ENCODE data around the gene NEURL1. TPM values are rescaled to one million over a fixed set of nuclear protein-coding genes. Genes with fewer than 3 reads are reported as not detected.
A peak's percentile ranks its signal among the peaks of the same experiment; 100 is the strongest.
"Not testable (repeated sequence)": the region's sequence is repeated elsewhere in the genome, so short reads cannot be mapped to it uniquely, and the experiment has no call there.

The NEURL1 gene
- total RNA-seq, 1 donor from 2014 or later, result 0.05 TPM

DNA sequence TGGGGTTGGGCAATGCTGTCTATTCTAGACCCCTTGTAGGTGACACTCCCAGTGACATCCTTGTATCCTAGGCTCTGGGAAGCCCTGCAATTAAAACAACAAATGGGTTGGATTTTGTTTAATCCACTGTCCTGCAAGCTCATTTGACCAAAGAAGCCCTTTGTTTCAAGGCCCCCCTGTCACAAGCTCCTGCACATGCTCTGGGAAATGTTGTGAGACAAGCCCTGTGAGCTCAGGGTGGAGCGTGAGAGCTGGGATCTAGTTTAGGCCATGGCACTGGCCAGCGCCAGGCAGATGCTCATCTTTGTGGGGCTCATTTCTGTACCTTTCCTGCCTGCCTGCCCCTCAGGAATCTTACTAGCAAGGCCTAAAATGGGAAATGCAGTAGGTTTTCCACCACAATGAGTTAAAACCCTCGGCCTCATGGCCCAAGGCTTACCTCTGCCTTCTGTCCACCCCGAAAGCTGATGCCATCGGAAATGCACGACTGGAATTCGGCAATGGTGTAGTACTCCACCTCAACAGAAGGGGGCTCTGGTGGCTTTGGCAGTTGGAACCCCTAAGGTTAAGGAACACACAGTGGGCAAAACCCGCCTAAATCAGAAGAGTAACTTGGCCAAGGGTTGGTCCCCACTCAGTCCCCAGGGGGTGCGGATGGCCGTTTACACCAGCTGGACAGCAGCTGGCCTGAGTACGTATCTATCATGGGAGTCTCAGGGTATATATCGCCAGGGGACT, 112.0 kb downstream of the NEURL1 start:
- intact Hi-C loops (cut with DNase I), result loop anchor here (1.0 kb wide), 1 partner anchor 81 kb away; no protein-coding TSS in a partner anchor
- DNase-seq (ENCODE audit: missing footprints), result no peak
- ATAC-seq, result peak; percentile 56

DNA sequence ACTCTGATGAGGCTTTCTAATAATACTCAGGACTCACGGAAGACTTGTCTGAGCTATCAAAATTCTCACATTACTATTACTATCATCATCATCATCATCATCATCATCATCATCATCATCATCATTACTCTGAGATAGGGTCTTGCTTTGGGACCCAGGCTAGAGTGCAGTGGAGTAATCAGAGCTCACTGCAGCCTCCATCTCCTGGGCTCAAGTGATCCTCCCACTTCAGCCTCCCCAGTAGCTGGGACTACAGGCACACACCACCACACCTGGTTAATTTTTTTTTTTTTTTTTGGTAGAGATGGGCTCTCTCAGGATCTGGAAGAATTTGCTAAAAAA, 112.6 kb downstream of the NEURL1 start:
- ATAC-seq; intact Hi-C loops (cut with DNase I): not testable (repeated sequence)

DNA sequence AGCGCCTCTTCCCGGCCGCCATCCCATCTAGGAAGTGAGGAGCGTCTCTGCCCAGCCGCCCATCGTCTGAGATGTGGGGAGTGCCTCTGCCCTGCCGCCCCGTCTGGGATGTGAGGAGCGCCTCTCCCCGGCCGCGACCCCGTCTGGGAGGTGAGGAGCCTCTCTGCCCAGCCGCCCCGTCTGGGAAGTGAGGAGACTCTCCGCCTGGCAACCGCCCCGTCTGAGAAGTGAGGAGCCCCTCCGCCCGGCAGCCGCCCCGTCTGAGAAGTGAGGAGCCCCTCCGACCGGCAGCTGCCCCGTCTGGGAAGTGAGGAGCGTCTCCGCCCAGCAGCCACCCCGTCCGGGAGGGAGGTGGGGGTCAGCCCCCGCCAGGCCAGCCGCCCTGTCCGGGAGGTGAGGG, 113.5 kb downstream of the NEURL1 start:
- ATAC-seq; intact Hi-C loops (cut with DNase I); DNase-seq (ENCODE audit: missing footprints): not testable (repeated sequence)

More for the DNA sequence above, 112.6 kb downstream of the NEURL1 start:
- not testable (repeated sequence) for DNase-seq (ENCODE audit: missing footprints)

DNA sequence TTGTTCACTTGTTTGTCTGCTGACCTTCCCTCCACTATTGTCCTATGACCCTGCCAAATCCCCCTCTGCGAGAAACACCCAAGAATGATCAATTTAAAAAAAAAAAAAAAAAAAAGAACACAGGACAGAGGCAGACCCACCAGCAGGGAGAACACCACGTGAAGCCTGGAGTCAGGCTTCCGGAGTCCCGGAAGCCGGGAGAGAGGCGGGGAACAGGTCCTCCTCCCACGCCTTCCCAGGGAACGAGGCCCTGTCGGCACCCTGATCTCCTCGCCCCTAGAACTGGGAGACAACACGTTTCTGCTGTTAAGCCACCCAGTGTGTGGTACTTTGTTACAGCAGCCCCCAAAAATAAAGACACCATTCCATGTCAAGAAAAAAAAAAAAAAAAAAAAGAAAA, 114.6 kb downstream of the NEURL1 start:
- DNase-seq (ENCODE audit: missing footprints); intact Hi-C loops (cut with DNase I); ATAC-seq: not testable (repeated sequence)

DNA sequence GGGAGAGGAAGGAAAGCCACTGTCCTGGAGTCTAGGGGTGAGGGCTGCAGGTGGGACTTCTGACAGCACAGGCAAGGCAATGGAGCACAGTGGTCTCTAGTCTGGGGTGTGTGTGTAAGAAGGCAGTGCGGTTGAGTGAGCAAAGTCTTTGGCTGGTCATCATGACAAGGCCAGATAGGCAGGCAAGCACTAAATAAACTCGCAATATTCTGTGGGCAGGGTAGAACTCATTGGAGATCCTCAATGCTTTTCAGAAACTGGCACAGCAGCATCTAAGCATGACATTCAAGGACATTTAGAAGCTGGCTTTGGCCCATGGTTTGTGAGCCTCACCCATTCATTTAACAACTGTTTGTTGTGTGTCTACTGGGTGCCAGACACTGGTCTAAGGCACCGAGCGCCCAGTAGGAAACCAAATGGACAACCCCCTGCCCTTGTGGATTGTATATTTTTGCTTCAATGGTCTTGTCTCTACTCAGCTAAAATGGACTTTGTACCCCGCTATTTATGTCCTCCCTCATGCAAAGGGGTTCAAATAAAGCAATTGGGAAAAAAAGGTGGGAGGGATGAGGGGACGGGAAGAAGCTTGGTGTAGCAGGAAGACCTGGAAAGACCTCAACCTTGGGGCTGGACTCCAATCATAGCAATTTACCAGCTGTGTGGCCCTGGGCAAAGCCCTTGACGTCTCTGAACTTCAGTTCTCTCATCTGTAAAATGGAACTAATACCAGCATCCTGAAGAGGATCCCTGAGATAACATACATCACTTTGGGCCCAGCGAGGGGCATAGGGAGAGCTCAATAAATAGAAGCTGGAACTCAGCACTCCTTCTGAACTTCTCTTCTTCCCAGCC, 116.0 kb downstream of the NEURL1 start:
- DNase-seq (ENCODE audit: missing footprints) (no peak), ATAC-seq (no peak)
- intact Hi-C loops (cut with DNase I), result no loop called here

DNA sequence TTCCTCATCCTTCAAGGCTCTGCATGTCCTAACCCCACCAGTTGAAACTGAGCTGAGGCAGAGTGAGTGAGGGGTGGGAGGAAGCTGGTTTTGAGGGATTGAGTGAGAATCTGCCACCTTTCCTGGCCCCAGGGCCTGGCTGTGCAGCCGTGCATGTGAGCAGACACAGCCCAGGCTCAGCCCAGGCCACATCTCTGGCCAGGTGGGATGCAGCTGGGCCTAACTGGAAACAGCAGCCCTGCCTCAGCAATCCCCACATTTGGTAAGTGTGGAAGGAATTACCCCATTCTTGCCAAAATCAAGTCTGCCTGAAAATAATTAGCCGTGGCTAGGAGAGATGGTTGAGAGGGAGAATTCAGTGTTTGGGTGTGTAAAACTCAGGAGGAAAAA, 116.6 kb downstream of the NEURL1 start:
- intact Hi-C loops (cut with DNase I), result no loop called here
- no peak for DNase-seq (ENCODE audit: missing footprints)
- no peak for ATAC-seq

DNA sequence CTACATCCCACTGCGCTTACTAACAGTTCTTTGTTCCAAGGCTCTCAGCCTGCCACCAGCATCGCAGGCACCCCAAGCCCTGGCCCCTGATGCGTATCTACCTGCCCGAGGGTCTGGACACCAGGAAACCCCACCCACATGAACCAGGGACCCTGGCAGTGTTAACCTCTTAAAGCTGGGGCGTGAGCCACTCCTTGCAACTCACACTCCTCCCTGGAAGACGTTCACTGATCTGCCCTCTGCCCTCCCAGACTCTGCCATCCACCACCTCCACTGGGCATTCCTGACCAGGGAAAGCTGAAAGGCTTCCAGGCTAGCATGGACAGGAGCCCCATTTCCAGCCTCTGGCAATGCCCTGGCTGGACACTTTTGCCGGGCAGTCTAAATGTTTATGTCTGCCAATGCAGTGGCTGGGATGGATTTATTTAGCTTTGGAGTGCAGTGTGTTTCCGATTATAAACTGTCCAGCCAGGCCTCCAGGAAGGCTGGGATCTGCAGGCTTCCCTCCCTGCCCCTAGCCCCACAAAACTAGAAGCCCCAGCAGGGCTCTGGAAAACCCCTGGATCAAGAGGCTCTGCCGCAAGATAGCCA, 117.5 kb downstream of the NEURL1 start:
- DNase-seq (ENCODE audit: missing footprints) (no peak), ATAC-seq (no peak)
- intact Hi-C loops (cut with DNase I), result no loop called here

DNA sequence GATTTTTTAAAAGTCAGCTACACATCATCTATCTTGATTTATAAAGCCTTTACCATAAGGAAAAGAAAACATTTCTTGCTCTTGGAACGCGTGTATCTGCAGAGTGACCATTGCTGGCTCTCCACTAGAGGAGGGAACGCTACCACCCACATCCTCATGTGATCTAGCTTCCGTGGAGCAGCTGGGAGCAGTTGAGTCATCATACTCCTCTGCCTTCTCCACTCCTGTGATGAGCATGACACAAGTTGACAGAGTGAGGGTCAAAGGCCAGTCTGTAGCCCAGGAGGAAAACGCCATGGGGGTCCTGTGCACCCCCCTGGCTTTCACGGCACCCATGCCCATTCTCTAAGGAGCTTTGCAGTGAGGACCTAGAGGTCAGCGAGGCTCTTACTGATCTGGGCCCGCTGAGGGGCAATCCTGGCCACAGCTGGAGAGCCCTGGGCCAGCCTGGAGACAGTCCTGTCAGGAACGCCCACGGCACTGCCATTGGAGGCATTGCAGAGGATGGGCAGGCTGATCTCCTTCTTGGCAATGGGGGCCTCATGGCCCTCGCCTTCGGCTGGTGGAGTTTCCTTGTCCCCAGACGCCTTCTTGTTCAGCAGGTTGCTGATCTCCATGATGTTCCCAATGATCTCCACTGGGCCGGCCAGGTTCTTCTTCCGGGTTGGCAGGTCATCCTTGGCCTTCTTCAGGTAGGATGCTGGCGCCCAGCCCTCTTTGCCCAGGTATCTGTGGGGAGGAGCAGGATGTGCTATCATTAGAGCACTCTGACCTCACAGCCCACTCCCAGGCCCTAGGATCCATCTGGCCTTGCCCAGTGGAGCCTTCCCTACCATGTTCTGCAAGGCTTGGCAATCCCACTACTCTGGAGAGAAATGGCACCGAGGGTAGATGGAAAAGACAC, 119.2 kb downstream of the NEURL1 start:
- no peak for DNase-seq (ENCODE audit: missing footprints)
- ATAC-seq, result no peak

DNA sequence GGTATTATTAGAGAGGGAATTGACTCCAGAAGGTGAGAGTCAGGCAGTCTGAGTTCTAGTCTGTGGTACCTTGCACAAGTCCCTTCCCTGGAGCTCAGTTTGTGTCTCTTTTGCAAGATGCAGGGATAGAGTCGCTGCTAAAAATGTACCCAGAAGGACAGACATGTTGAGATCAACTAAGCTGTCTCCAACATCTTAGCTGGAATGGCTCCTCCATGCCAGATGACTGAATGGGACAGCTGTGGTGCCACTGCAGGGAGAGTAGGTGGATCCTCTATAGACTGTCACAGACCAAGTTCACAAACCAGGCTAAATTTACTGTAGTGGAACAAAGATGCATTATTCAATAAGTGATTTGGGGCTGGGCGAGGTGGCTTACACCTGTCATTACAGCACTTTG, 120.1 kb downstream of the NEURL1 start:
- intact Hi-C loops (cut with DNase I), result no loop called here
- no peak for ATAC-seq
- no peak for DNase-seq (ENCODE audit: missing footprints)

More for the DNA sequence above, 119.2 kb downstream of the NEURL1 start:
- intact Hi-C loops (cut with DNase I), result no loop called here

DNA sequence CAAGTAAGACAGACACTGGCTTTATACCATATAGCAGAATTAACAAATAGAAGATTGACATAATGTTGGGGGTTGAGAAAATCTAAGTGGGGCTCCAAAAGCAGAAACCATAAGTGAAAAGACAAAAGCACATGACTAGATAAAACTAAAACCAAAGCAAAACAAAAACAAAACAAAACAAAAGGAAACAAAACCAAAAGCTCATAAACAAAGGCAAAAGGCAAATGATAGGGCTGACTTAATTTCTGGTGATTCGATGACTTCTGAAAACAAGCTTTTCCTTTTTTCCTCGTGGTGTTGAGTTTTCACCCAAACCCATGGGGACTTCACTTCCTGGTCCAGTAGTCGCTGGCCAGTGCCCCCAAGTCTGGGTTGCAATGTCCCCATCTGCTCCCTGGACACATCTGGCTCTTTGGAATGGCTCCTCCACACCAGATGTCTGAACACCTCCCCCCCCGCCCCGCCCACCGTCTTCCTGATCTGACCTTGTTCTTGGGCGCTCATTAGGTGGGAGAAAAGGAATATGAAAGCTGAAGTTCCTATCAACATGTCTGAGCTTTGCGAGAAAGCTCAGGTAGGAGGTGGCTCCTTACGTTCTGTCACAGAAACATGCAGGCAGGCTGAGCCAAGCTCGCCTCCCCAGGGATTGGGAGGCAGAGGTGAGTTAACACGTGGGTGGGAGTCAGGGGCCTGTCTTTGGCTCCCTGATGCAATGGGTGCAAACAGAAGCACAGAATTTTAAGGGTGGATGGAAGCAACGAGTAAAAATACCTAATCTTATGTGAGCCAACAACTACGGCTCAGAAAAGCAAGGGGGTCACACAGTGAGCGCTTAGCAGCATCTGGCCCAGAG, 121.0 kb downstream of the NEURL1 start:
- ATAC-seq (no peak), DNase-seq (ENCODE audit: missing footprints) (no peak)
- intact Hi-C loops (cut with DNase I), result loop anchor here (5.0 kb wide), 1 partner anchor 48 kb away; no protein-coding TSS in a partner anchor

DNA sequence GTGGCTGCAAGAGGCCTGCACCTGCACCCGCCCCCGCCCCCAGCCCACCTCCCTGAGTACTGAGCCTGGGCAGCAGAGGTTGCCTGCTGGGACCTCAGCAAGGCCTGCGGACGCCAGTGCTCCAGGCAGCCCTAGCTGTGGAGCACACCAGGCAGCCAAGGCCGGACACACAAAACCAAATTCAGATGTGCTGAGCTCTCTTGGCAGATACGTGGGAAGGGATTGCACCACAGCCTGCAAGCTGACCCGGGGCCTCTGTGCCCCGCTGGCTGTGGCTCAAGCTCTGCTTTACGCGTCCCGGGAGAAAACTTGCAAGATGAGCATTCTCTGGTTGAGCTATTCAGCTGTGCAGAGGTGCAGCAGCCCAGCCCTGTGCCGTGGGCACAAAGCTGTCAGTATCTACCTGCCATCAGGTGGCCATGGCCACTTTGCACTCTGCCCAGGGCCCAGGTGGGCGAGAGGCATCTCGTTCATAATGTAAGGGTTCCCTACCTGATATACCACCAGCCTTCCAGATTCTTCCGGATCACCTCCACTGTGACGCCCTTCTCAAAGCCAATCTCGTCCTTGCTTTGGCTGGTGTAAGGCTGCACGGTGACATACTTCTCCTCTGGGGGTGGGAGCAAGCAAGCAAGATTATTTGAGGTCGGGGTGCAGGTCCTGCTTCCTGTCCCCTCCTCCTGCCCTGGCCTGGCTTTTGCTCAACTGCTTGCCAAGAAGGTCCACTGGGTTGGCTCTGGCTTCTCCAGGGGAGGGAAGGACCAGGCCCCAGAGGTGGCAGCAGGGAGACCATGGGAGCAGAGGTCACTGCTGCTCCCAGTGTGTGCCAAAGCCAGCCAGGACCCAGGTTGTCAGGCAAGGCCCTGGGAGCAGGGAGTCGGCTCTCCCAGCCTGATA, 123.4 kb downstream of the NEURL1 start:
- DNase-seq (ENCODE audit: missing footprints), result peak; percentile 87
- peak; percentile 70 for ATAC-seq
- intact Hi-C loops (cut with DNase I), result loop anchor here (5.0 kb wide), 1 partner anchor 45 kb away; no protein-coding TSS in a partner anchor

DNA sequence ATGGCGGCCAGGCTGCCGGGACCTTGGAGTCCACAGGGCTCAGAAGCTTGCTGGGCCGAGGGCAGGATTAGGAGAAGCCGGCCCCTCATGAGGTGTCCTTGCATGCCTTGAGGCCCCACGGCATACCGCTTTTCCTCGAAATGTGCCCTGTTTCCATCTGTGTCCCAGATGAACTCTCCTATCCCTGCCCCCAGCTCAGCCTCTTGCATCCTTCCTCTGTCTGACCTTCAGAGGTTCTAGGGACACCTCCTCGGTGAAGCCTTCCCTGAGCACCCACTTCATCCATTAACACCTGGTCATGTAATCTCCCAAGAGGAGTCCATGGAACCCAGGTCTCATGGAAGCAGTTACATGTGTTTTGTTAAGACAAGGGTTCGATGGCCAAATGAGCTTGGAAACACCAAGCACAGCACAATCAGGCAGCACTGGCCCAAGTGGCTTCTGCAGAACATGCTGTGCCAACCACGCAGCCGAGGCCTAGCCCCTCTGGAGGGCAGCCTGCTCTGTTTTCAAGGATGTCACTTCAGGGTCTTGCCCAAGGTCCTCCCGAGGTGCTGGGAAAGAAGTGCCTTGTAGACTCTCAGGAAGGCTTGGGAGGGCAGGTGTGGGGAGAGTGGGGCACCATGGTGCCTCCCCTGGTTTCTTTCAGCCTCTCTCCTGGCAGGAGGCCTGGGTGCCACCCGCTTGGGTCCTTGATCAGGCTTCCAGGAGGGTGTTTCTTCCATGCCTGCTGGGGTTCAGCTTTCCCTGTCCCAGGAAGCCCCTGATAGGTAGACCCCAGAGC, 124.3 kb downstream of the NEURL1 start:
- DNase-seq (ENCODE audit: missing footprints) (no peak), ATAC-seq (no peak)
- intact Hi-C loops (cut with DNase I), result loop anchor here (2.0 to 5.0 kb wide), 2 partner anchors 19 to 45 kb away; no protein-coding TSS in a partner anchor

DNA sequence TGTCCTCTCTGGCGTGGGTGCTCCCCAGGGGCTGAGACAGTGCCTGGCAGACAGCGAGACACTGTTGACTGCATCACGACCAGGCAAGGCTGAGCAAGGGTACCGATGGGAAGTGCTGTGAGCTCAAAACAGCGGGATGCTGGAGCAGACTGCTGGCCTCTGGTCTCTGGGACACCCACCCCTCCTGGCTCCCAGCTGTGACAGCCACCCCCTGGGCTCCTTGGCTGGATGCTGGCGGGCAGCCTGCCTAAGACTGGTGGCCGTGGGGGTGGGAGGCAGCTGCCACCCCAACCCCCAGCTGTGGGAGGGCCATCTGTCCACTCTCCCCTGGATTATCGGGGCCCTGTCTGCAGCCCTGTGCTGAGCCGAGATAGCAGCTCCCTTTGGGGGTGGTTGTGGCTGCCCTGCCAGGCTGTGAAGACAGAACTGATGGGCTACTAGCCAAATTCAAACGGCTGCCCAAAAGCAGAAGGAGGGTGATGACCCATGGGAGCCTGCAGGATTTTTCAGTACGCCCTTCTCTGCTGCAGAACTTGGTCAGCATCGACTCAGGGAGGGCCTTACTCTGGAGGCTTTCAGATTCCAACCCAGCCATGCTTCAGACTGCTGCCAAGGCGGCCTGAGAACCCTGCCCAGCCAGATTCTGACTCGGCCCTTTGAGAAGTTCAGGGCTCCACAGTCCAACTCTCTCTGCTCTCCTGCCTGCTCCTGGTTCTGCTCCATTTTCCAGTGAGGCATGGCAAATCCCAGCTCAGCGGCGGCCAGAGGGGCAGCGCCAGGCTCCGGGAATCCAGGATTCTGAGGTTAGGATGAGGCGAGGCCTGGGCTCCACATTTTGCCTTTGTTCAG, 125.3 kb downstream of the NEURL1 start:
- intact Hi-C loops (cut with DNase I), result loop anchor here (2.0 to 5.0 kb wide), 2 partner anchors 18 to 44 kb away; no protein-coding TSS in a partner anchor
- peak; percentile 88 for DNase-seq (ENCODE audit: missing footprints)
- ATAC-seq, result peak; percentile 64

DNA sequence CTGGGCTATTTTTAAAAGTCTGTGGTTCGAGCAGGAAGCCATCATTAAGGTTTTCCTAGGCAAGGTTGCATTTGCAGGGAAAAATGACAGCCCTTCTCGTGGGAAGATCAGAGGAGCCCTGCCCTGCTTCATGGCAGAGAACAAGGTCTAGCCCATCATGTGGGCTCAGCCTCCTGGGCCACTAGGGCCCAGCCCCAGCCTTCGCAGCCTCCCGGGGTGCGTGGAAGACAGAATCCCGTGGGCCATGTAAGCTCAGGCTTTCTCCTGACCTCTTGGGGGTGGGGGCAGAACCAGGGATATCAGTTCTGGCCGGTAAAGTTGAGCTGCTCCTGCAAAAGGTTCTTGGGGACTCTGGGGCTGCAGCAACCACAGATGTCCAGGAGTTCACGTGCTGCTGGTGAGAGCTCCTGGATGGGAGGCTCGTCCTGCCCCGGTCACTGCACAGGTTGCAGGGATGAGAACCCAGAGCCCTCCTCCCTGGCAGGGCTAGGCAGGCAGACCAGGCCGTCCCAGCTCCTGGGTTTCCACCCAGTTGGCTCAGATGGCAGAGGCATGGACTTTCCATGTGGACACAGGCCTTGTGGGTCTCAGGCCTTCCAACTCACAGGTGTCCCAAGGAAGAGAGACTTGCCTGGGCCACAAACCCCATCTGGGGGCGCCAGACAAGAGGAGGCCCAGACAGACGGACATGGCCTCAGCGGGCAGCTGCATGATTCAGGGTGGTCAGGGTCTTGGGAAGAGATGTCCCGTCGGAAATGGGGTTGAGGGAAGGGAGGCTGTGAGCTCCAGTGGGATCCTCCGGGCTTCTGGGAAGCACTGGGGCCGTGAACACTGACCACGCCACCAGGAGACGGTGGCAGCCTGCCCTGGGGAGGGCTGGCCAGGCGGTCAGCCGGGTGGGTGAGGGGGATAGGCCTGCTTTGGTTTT, 126.2 kb downstream of the NEURL1 start:
- DNase-seq (ENCODE audit: missing footprints), result no peak
- ATAC-seq, result no peak
- intact Hi-C loops (cut with DNase I), result loop anchor here (2.0 to 5.0 kb wide), 2 partner anchors 17 to 43 kb away; no protein-coding TSS in a partner anchor

Measured in Right ventricle myocardium inferior (tissue), 1 donor.